GM23338 (cell line): ENCODE data around the gene EMC9. TPM values are rescaled to one million over a fixed set of nuclear protein-coding genes. Genes with fewer than 3 reads are reported as not detected.

Source experiments
- ATAC-seq: fragments of 200-7000 bp; cut with Tn5 transposase; 3 replicates; pipeline ENCODE4 v1.9.1; 2020
- DNase-seq: peaks from one replicate; pipeline ENCODE4 v3.0.0-alpha.2; 2015; ENCODE audit warnings: low spot score
- H2AFZ ChIP-seq: fragments of 200-600 bp; sonication (generic); 2 replicates; pipeline ENCODE4 v1.8.0; 2016; ENCODE audit warnings: antibody characterized with exemption, mild to moderate bottlenecking, moderate library complexity
- H3F3A ChIP-seq: fragments of 200-600 bp; sonication (generic); replicated peaks from 2 replicates; pipeline ENCODE4 v1.8.0; 2017; ENCODE audit warnings: antibody characterized with exemption, mixed run types, low read depth
- H3K27ac ChIP-seq: fragments of 200-600 bp; sonication (generic); 2 replicates; pipeline ENCODE4 v1.6.1; 2016; ENCODE audit warnings: low read depth
- H3K27me3 ChIP-seq: fragments of 200-600 bp; sonication (generic); 2 replicates; pipeline ENCODE4 v1.8.0; 2016; ENCODE audit warnings: mild to moderate bottlenecking, mixed run types, moderate library complexity; ENCODE audit not compliant: insufficient read depth
- H3K36me3 ChIP-seq: fragments of 200-600 bp; sonication (generic); 2 replicates; pipeline ENCODE4 v1.8.0; 2016; ENCODE audit warnings: mild to moderate bottlenecking; ENCODE audit not compliant: insufficient read depth
- H3K4me1 ChIP-seq: fragments of 200-600 bp; sonication (generic); 2 replicates; pipeline ENCODE4 v1.8.0; 2016; ENCODE audit warnings: mild to moderate bottlenecking, moderate library complexity; ENCODE audit not compliant: insufficient read depth
- H3K4me2 ChIP-seq: fragments of 200-600 bp; sonication (generic); 2 replicates; pipeline ENCODE4 v1.7.1; 2017; ENCODE audit warnings: mixed run types
- H3K4me3 ChIP-seq: fragments of 200-600 bp; sonication (generic); 2 replicates; pipeline ENCODE4 v1.6.1; 2016; ENCODE audit warnings: mixed run types
- H3K79me2 ChIP-seq: fragments of 200-600 bp; sonication (generic); replicated peaks from 2 replicates; pipeline ENCODE4 v1.8.0; 2017; ENCODE audit warnings: mild to moderate bottlenecking; ENCODE audit not compliant: insufficient read depth
- H3K9me2 ChIP-seq: fragments of 200-600 bp; sonication (generic); 2 replicates; pipeline ENCODE4 v1.8.0; 2017; ENCODE audit not compliant: insufficient read depth
- H4K20me1 ChIP-seq: fragments of 200-600 bp; sonication (generic); replicated peaks from 2 replicates; pipeline ENCODE4 v1.8.0; 2017; ENCODE audit warnings: mild to moderate bottlenecking; ENCODE audit not compliant: insufficient read depth
- H3K27ac Mint-ChIP-seq: 2 replicates; pipeline ENCODE4 v1.8.0; 2020; ENCODE audit warnings: inconsistent platforms, mild to moderate bottlenecking, moderate library complexity, mixed read lengths
- H3K27me3 Mint-ChIP-seq: 3 replicates; pipeline ENCODE4 v1.8.0; 2022; ENCODE audit warnings: low read depth, mild to moderate bottlenecking, moderate library complexity, mixed read lengths, inconsistent platforms; ENCODE audit not compliant: insufficient read depth, poor library complexity
- H3K36me3 Mint-ChIP-seq: 3 replicates; pipeline ENCODE4 v1.8.0; 2021; ENCODE audit warnings: low read depth, mild to moderate bottlenecking, inconsistent platforms, moderate library complexity, mixed read lengths
- H3K4me1 Mint-ChIP-seq: 3 replicates; pipeline ENCODE4 v1.8.0; 2020; ENCODE audit warnings: mild to moderate bottlenecking, inconsistent platforms, mixed read lengths
- H3K4me3 Mint-ChIP-seq: 3 replicates; pipeline ENCODE4 v1.8.0; 2021; ENCODE audit warnings: moderate library complexity, mild to moderate bottlenecking, inconsistent platforms, mixed read lengths
- H3K9me3 Mint-ChIP-seq: 3 replicates; pipeline ENCODE4 v1.8.0; 2020; ENCODE audit warnings: moderate library complexity, mild to moderate bottlenecking, inconsistent platforms, mixed read lengths
- ETS1 ChIP-seq: IDR thresholded peaks from 2 replicates; pipeline ENCODE4 v1.6.1; 2016; ENCODE audit warnings: antibody characterized with exemption
- EZH2 ChIP-seq: fragments of 200-600 bp; sonication (generic); IDR thresholded peaks from one replicate; pipeline ENCODE4 v1.8.0; 2017; ENCODE audit warnings: antibody characterized with exemption, mild to moderate bottlenecking, low read depth; ENCODE audit not compliant: unreplicated experiment
- EZH2phosphoT487 ChIP-seq: fragments of 200-600 bp; sonication (generic); IDR thresholded peaks from one replicate; pipeline ENCODE4 v1.8.1; 2018; ENCODE audit warnings: antibody characterized with exemption; ENCODE audit not compliant: unreplicated experiment
- JUNB ChIP-seq: IDR thresholded peaks from one replicate; pipeline ENCODE4 v1.6.1; 2016; ENCODE audit warnings: antibody characterized with exemption; ENCODE audit not compliant: unreplicated experiment
- REST ChIP-seq: IDR thresholded peaks from one replicate; pipeline ENCODE4 v1.6.1; 2018; ENCODE audit warnings: antibody characterized with exemption; ENCODE audit not compliant: unreplicated experiment
- ZNF114 ChIP-seq: fragments of 250-450 bp; sonication (Bioruptor Pico); IDR thresholded peaks from 2 replicates; pipeline ENCODE4 v1.5.0; 2020; ENCODE audit warnings: mild to moderate bottlenecking, moderate library complexity
- ZNF331 ChIP-seq: fragments of 250-450 bp; sonication (Bioruptor Pico); IDR thresholded peaks from 2 replicates; pipeline ENCODE4 v1.5.0; 2020; ENCODE audit warnings: low read depth, mild to moderate bottlenecking, moderate library complexity
- polyA plus RNA-seq: library from polyadenylated mRNA; unstranded; fragments of >200 nt; fragmentation: Nextera tagmentation; extraction: Ambion mirVana; gene quantifications from 2 replicates; pipeline ENCODE4 v1.2.1, GENCODE V29; 2016
- total RNA-seq: library from RNA; depleted of rRNA; stranded (reverse); fragments of >200 nt; shearing (Covaris generic); gene quantifications from 2 replicates; pipeline ENCODE4 v1.2.3, GENCODE V29; 2014

EMC9 gene
- total and polyA plus RNA-seq, 2 experiments from 2014 or later: 30.0 to 64.2 TPM

GRCh38 chr14:24138396-24139271, 2.8 kb downstream of the EMC9 start (continued):
- TF ChIP-seq REST (no peak), ZNF114 (CRISPR knock-in tag) (no peak), ETS1 (no peak), JUNB (no peak), ZNF331 (CRISPR knock-in tag) (no peak), EZH2phosphoT487 (no peak), EZH2 (no peak)

- H3K4me3 Mint-ChIP-seq: peak overlapping the region; percentile 79
- peaks cover 14% of the 10 kb centered on the region; the same call in 1 of the 2 replicates for H3K36me3 ChIP-seq
- H3K9me3 Mint-ChIP-seq: no peaks in the 10 kb centered on the region
- H3K4me1 Mint-ChIP-seq: peaks cover 38% of the 10 kb centered on the region
- ATAC-seq: no peak
- H3K4me3 ChIP-seq: no peak overlapping the region
- H3K27me3 Mint-ChIP-seq: peaks cover 25% of the 10 kb centered on the region
- H3K36me3 Mint-ChIP-seq: peaks cover 36% of the 10 kb centered on the region
- H2AFZ ChIP-seq: no peak overlapping the region
- H3K27me3 ChIP-seq: no peaks in the 10 kb centered on the region
- no peaks in the 10 kb centered on the region for H3K9me2 ChIP-seq
- peaks cover 9% of the 10 kb centered on the region for H4K20me1 ChIP-seq
- H3K27ac ChIP-seq: no peak overlapping the region
- H3K4me1 ChIP-seq: peaks cover 25% of the 10 kb centered on the region
- H3K79me2 ChIP-seq: peaks cover 20% of the 10 kb centered on the region
- H3K27ac Mint-ChIP-seq: no peak overlapping the region
- DNase-seq: no peak
- H3F3A ChIP-seq: peaks cover 33% of the 10 kb centered on the region
- H3K4me2 ChIP-seq: peak overlapping the region; percentile 87
- TF ChIP-seq ZNF114 (CRISPR knock-in tag) (no peak), REST (no peak), EZH2phosphoT487 (no peak), EZH2 (no peak)
Observed at GRCh38 chr14:24137529-24138395, 3.6 kb downstream of the EMC9 start.
